Body of pancreas (tissue), 4 donors: ENCODE measurements around the gene TSPYL2. TPM values are rescaled to one million over a fixed set of nuclear protein-coding genes. Genes with fewer than 3 reads are reported as not detected.
A peak's percentile ranks its signal among the peaks of the same experiment; 100 is the strongest.

Experiments used
- ATAC-seq: fragments of 150-250 bp; one replicate; pipeline ENCODE4 v1.9.1; 2016
- DNase-seq, 4 donors: peaks; one replicate each; pipeline ENCODE4 v3.0.0-alpha.2; 2019
- H3K27ac ChIP-seq, 4 donors: fragments of 200-600 bp; sonication (generic); 1 replicate in 3 of 4; 2 replicates in 1 of 4; pipeline versions ENCODE4 v1.5.1 to v1.6.1; 2016 to 2019; ENCODE audit warnings: mild to moderate bottlenecking in 1 of 4, mixed read lengths in 1 of 4, moderate library complexity in 1 of 4
- H3K27me3 ChIP-seq, 2 donors: fragments of 200-600 bp; sonication (generic); one replicate each; pipeline ENCODE4 v1.6.0; 2016; ENCODE audit warnings: mild to moderate bottlenecking in 1 of 2
- H3K36me3 ChIP-seq, 2 donors: fragments of 200-600 bp; sonication (generic); replicated peaks in 1 of 2; 2 replicates each; pipeline ENCODE4 v1.5.1; 2016; ENCODE audit warnings: low read depth in 2 of 2; ENCODE audit not compliant: insufficient read depth in 1 of 2
- H3K4me1 ChIP-seq: fragments of 200-600 bp; sonication (generic); one replicate; pipeline ENCODE4 v1.6.0; 2016
- H3K4me3 ChIP-seq, 2 donors: fragments of 200-600 bp; sonication (generic); 1 replicate in 1 of 2; 2 replicates in 1 of 2; pipeline ENCODE4 v1.5.1; 2016 to 2019
- H3K9me3 ChIP-seq, 3 donors: fragments of 200-600 bp; sonication (generic); 1 replicate in 2 of 3; 2 replicates in 1 of 3; pipeline ENCODE4 v1.5.1; 2016
- POLR2A ChIP-seq, 3 donors: fragments of 450-650 bp; IDR thresholded peaks; one replicate each; pipeline ENCODE4 v1.6.1; 2016; ENCODE audit warnings: antibody characterized with exemption in 3 of 3, mild to moderate bottlenecking in 2 of 3
- WGBS, 2 donors: methylation state at CpG; one replicate each; pipeline ENCODE4 v1.1.5; 2017; 5-methylcytosine and 5-hydroxymethylcytosine counted together
- intact Hi-C: fragments of 100-400 bp; cut with DNase I; formaldehyde crosslinking; loops from one replicate; pipeline ENCODE4 v1.15.1; 2023
- total RNA-seq, 2 donors: library from RNA; depleted of rRNA; stranded (reverse); fragments of >200 nt; gene quantifications; one replicate each; pipeline ENCODE4 v1.1.0, GENCODE V29; 2016
- TF ChIP-seq, protein P1 (sequence below), 7 experiments: fragments of 450-650 bp in 4 of 7; fragments of 200-600 bp in 3 of 7; sonication (generic) in 3 of 7; IDR thresholded peaks; one replicate each; pipeline ENCODE4 v1.5.1; 2016 to 2019; ENCODE audit warnings: antibody characterized with exemption in 7 of 7

TSPYL2 gene
- total RNA-seq, 2 donors from 2014 or later: 28.3 to 40.5 TPM

DNA sequence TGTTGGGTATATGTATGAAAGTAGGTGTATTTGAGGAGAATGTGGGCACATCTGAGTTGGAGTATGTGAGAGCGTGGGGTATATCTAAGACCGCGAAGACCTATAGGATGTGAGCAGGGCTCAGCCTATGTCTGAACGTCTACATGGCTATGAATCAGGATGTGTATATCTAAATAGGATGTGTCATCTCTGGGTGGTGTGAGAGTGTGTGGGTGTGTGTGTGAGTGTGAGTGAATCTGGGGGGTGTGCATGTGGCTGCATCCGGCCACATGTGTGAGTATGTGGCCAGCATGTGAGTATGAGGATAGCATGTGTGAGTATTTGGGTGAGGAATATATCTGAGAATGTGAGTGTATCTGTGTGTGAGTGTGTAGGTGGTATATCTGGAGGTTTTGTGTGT lies 25.9 kb upstream of the TSPYL2 start:
- Histone ChIP-seq H3K27me3 (no peaks in the 10 kb centered on the region), H3K4me3 (no peak overlapping the region), H3K9me3 (no peaks in the 10 kb centered on the region), H3K36me3 (no peaks in the 10 kb centered on the region), H3K4me1 (no peaks in the 10 kb centered on the region), H3K27ac (no peak overlapping the region)
- ATAC-seq: no peak
- intact Hi-C loops: no loop called here
- DNase-seq: no peak
- 78 to 83% methylated on average over 5 of the region's 5 CpGs for WGBS, 2 donors
- TF ChIP-seq, protein P1, sequence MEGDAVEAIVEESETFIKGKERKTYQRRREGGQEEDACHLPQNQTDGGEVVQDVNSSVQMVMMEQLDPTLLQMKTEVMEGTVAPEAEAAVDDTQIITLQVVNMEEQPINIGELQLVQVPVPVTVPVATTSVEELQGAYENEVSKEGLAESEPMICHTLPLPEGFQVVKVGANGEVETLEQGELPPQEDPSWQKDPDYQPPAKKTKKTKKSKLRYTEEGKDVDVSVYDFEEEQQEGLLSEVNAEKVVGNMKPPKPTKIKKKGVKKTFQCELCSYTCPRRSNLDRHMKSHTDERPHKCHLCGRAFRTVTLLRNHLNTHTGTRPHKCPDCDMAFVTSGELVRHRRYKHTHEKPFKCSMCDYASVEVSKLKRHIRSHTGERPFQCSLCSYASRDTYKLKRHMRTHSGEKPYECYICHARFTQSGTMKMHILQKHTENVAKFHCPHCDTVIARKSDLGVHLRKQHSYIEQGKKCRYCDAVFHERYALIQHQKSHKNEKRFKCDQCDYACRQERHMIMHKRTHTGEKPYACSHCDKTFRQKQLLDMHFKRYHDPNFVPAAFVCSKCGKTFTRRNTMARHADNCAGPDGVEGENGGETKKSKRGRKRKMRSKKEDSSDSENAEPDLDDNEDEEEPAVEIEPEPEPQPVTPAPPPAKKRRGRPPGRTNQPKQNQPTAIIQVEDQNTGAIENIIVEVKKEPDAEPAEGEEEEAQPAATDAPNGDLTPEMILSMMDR (IDR thresholded peaks at IDR 0.05): no peak
- no peak for TF ChIP-seq POLR2A (IDR thresholded peaks at IDR 0.05)

DNA sequence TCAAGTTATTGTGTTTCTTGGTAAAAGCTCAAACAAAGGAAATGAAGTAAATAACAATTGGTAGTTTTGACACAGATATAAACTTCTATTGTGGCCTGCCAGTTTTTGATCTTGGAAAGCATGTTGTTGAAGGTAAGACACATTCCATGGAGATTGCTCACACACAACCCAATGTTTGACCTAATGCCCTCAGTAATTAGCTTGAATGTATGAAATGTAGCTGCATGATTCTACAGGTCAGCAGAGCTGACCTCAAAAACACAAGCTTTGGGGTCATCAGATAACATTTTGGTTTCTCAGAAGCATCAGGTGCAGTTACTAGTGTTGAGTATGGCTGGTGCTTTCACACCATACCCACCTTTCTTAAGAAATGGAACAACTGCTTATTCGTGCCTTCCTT lies 17.1 kb upstream of the TSPYL2 start:
- Histone ChIP-seq H3K27me3 (no peaks in the 10 kb centered on the region), H3K36me3 (no peaks in the 10 kb centered on the region), H3K27ac (no peak overlapping the region), H3K9me3 (no peaks in the 10 kb centered on the region), H3K4me1 (no peaks in the 10 kb centered on the region), H3K4me3 (no peak overlapping the region)
- WGBS, 2 donors: 59 to 90% methylated on average over 1 of the region's 1 CpG
- intact Hi-C loops: no loop called here
- ATAC-seq (no peak), DNase-seq (no peak)
- no peak for TF ChIP-seq POLR2A (IDR thresholded peaks at IDR 0.05)
- TF ChIP-seq, protein P1 (IDR thresholded peaks at IDR 0.05): no peak

DNA sequence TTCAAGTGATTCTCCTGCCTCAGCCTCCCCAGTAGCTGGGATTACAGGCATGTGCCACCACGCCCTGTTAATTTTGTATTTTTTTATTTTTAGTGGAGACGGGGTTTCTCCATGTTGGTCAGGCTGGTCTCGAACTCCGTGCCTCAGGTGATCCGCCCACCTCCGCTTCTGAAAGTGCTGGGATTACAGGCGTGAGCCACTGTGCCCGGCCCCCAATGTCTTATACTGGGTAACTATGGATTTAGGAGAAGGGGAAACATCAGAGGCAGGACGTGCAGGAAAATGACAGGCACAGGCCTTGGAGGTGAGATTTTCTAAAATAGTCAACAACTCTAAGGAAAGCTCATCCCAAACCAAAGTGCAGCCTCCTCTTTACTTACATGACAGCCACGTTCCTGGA lies 11.1 kb upstream of the TSPYL2 start:
- TF ChIP-seq, protein P1 (IDR thresholded peaks at IDR 0.05): no peak
- H3K27ac ChIP-seq: no peak overlapping the region

DNA sequence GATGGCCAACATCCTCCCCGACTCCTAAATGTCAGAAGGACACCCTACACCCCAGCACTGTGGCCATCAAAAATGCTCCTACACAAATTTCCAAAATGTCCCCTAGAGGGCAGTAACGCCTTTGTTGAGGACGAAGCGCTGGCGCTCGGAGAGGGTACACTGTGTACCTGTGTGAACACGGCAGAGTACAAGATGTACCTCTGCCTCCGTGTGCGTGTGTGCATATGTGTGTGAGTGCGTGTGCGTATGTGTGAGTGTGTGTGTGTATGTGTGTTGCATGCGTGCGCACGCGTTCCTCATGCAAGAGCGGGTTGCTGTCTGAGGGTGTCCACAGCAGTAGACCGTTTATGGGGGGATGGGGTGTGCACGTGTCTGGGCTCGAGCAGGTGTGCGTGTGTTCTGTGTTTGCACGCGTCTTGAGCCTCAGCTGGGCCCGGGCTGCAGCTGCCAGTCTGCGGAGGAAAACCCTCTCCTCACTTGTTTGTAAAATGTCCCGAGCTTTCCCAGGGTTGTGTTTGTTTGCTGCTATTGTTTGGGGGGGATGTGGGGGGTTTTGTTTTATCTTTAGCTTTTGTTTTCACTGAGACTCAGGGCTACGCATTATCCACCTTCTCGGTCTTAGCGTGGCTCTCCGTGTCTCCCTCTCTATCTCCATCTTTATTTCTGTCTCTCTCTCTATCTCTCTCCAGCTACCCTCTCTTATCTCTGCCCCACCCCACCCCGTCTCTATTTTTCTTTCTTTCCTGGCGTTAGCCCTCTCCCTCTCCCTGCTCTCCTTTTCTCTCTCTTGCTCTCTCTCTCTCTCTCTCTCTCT lies 10.4 kb upstream of the TSPYL2 start:
- WGBS, 2 donors: 0 to 10% methylated on average over 6 to 29 of the region's 31 CpGs
- DNase-seq: peak; percentile 76 to 90 (median 88)
- TF ChIP-seq, protein P1 (IDR thresholded peaks at IDR 0.05): peak; percentile 39 to 85 (median 81)
- peak in 1 of 3 donors; percentile 40 for TF ChIP-seq POLR2A (IDR thresholded peaks at IDR 0.05)
- Histone ChIP-seq H3K4me1 (peaks cover 14% of the 10 kb centered on the region), H3K36me3 (no peaks in the 10 kb centered on the region), H3K27me3 (no peaks in the 10 kb centered on the region), H3K4me3 (no peak overlapping the region), H3K27ac (peak overlapping the region in 3 of 4 donors; percentile 61 to 66 (median 66)), H3K9me3 (no peaks in the 10 kb centered on the region)
- peak; percentile 94 for ATAC-seq
- intact Hi-C loops: no loop called here

More for the DNA sequence above, 11.1 kb upstream of the TSPYL2 start:
- Histone ChIP-seq H3K4me3 (no peak overlapping the region), H3K36me3 (no peaks in the 10 kb centered on the region), H3K4me1 (peaks cover 14% of the 10 kb centered on the region), H3K27me3 (no peaks in the 10 kb centered on the region), H3K9me3 (no peaks in the 10 kb centered on the region)
- WGBS, 2 donors: 34 to 42% methylated on average over 8 to 10 of the region's 10 CpGs
- no peak for ATAC-seq
- DNase-seq: no peak
- intact Hi-C loops: no loop called here
